SU-DHL-6 (cell line): ENCODE results near the gene EXD2.

Experiments used
- H2AFZ ChIP-seq: fragments of 200-600 bp; sonication (generic); 2 replicates; pipeline ENCODE4 v1.6.1; 2014; ENCODE audit warnings: low read depth, mild to moderate bottlenecking, moderate library complexity, mixed read lengths, antibody characterized with exemption, low read length; ENCODE audit not compliant: severe bottlenecking
- H3F3A ChIP-seq: fragments of 200-600 bp; shearing (Covaris generic); 2 replicates; pipeline ENCODE4 v1.6.0; 2016; ENCODE audit warnings: antibody characterized with exemption, mild to moderate bottlenecking; ENCODE audit not compliant: insufficient read depth
- H3K27ac ChIP-seq: fragments of 200-600 bp; sonication (generic); 2 replicates; pipeline ENCODE4 v1.5.1; 2016; ENCODE audit warnings: low read depth, mild to moderate bottlenecking, low read length, moderate library complexity, mixed read lengths
- H3K27me3 ChIP-seq: fragments of 200-600 bp; sonication (generic), shearing (Covaris generic); 2 replicates; pipeline ENCODE4 v1.6.0; 2014; ENCODE audit warnings: mild to moderate bottlenecking, low read length
- H3K36me3 ChIP-seq: fragments of 200-600 bp; sonication (generic); 2 replicates; pipeline ENCODE4 v1.6.1; 2014; ENCODE audit warnings: mild to moderate bottlenecking, low read length, mixed read lengths
- H3K4me2 ChIP-seq: fragments of 300-600, 200-600 bp; shearing (Covaris generic), sonication (generic); 2 replicates; pipeline ENCODE4 v1.6.0; 2014; ENCODE audit warnings: low read length, low read depth, mild to moderate bottlenecking; ENCODE audit not compliant: poor library complexity, severe bottlenecking
- H3K4me3 ChIP-seq: fragments of 200-600 bp; sonication (generic); 2 replicates; pipeline ENCODE4 v1.5.1; 2014; ENCODE audit warnings: antibody characterized with exemption, low read length, mild to moderate bottlenecking, mixed read lengths; ENCODE audit not compliant: insufficient read depth, poor library complexity, severe bottlenecking
- H3K79me2 ChIP-seq: fragments of 200-600 bp; sonication (generic); 2 replicates; pipeline ENCODE4 v1.6.1; 2014; ENCODE audit warnings: mild to moderate bottlenecking, low read length, moderate library complexity; ENCODE audit not compliant: insufficient read depth
- H3K9ac ChIP-seq: fragments of 200-600 bp; sonication (generic); 2 replicates; pipeline ENCODE4 v1.7.0; 2014; ENCODE audit warnings: mild to moderate bottlenecking, low read length
- H3K9me2 ChIP-seq: fragments of 200-600 bp; sonication (generic); replicated peaks from 2 replicates; pipeline ENCODE4 v1.6.1; 2014; ENCODE audit warnings: low read length; ENCODE audit not compliant: insufficient read depth
- H3K9me3 ChIP-seq: fragments of 200-600 bp; sonication (generic); 2 replicates; pipeline ENCODE4 v1.6.1; 2014; ENCODE audit warnings: low read length, mixed read lengths; ENCODE audit not compliant: insufficient read depth
- H4K20me1 ChIP-seq: fragments of 200-600 bp; sonication (generic); 2 replicates; pipeline ENCODE4 v1.6.1; 2014; ENCODE audit warnings: low read depth, mild to moderate bottlenecking, antibody characterized with exemption, low read length, moderate library complexity, mixed read lengths
- CTCF ChIP-seq: fragments of 200-600 bp; sonication (generic); IDR thresholded peaks from one replicate; pipeline ENCODE4 v1.5.1; 2017; ENCODE audit warnings: antibody characterized with exemption, mild to moderate bottlenecking, low read length, moderate library complexity; ENCODE audit not compliant: insufficient read depth, poor library complexity, severe bottlenecking
- EZH2phosphoT487 ChIP-seq: fragments of 200-600 bp; sonication (generic), shearing (Covaris generic); conservative IDR thresholded peaks from 2 replicates; pipeline ENCODE4 v1.6.1; 2018; ENCODE audit warnings: mild to moderate bottlenecking, antibody characterized with exemption, low read length, moderate library complexity, mixed read lengths

Gene EXD2

GRCh38 chr14:69244946-69245345 lies 53.6 kb downstream of the EXD2 start:
- TF ChIP-seq CTCF (no peak), EZH2phosphoT487 (no peak)
- no peak overlapping the region for H2AFZ ChIP-seq
- no peaks in the 10 kb centered on the region for H3K36me3 ChIP-seq
- H3K4me3 ChIP-seq, result no peak overlapping the region
- H3K27me3 ChIP-seq, result no peaks in the 10 kb centered on the region
- no peaks in the 10 kb centered on the region for H3K79me2 ChIP-seq
- H3K27ac ChIP-seq, result no peak overlapping the region
- H3F3A ChIP-seq, result no peaks in the 10 kb centered on the region
- no peak overlapping the region for H3K4me2 ChIP-seq
- no peaks in the 10 kb centered on the region for H3K9me2 ChIP-seq
- H3K9ac ChIP-seq, result no peak overlapping the region
- H3K9me3 ChIP-seq, result no peaks in the 10 kb centered on the region
- no peaks in the 10 kb centered on the region for H4K20me1 ChIP-seq

DNA sequence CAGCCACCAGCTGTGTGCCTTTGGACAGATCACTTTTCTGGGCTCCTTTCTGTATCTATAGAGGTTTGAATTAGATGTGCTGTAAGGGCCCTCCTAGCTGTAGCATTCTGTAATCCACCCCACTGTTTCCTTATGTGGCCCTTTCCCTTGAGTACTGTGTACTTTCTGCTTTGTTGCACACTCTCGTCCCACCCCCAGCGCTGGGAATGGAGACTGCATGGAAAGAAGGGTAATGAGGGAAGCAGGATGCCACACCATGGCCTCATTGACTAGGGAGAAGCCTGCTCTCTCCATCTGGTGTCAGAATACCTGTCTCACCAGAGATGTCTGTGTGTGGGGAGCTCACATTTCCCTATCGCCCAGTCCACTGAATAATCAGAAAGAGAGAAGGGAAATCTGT lies 55.0 kb downstream of the EXD2 start:
- H3K4me3 ChIP-seq, result no peak overlapping the region
- H3K27ac ChIP-seq, result no peak overlapping the region
- H3K36me3 ChIP-seq, result no peaks in the 10 kb centered on the region
- no peak overlapping the region for H2AFZ ChIP-seq
- no peaks in the 10 kb centered on the region for H3K27me3 ChIP-seq
- TF ChIP-seq EZH2phosphoT487 (no peak), CTCF (no peak)
- no peak overlapping the region for H3K4me2 ChIP-seq
- no peaks in the 10 kb centered on the region for H3F3A ChIP-seq
- H4K20me1 ChIP-seq, result no peaks in the 10 kb centered on the region
- no peaks in the 10 kb centered on the region for H3K79me2 ChIP-seq
- H3K9me3 ChIP-seq, result no peaks in the 10 kb centered on the region
- H3K9me2 ChIP-seq, result no peaks in the 10 kb centered on the region
- no peak overlapping the region for H3K9ac ChIP-seq

GRCh38 chr14:69247676-69248440 lies 56.6 kb downstream of the EXD2 start:
- no peak for TF ChIP-seq CTCF
- no peak for TF ChIP-seq EZH2phosphoT487
- H2AFZ ChIP-seq, result no peak overlapping the region
- no peaks in the 10 kb centered on the region for H3F3A ChIP-seq
- no peak overlapping the region for H3K9ac ChIP-seq
- no peaks in the 10 kb centered on the region for H3K79me2 ChIP-seq
- no peaks in the 10 kb centered on the region for H4K20me1 ChIP-seq
- H3K27ac ChIP-seq, result no peak overlapping the region
- no peaks in the 10 kb centered on the region for H3K9me2 ChIP-seq
- H3K27me3 ChIP-seq, result no peaks in the 10 kb centered on the region
- H3K9me3 ChIP-seq, result no peaks in the 10 kb centered on the region
- no peak overlapping the region for H3K4me2 ChIP-seq
- H3K36me3 ChIP-seq, result no peaks in the 10 kb centered on the region
- H3K4me3 ChIP-seq, result no peak overlapping the region
